ENCODE measurements around the gene SLC16A8. TPM values are rescaled to one million over a fixed set of nuclear protein-coding genes. Genes with fewer than 3 reads are reported as not detected.

The SLC16A8 gene
- total RNA-seq, 2 donors from 2014 or later = 0.57 to 1.1 TPM

- H3K4me1 ChIP-seq (ENCODE audit: control insufficient read depth, insufficient read depth, low read length) = no peaks in the 10 kb centered on the region
- no peaks in the 10 kb centered on the region for H3K4me1 Mint-ChIP-seq
- no peak overlapping the region for H3K4me3 ChIP-seq (ENCODE audit: low read length)
- no peak overlapping the region for H3K27ac Mint-ChIP-seq
- H3K27me3 ChIP-seq (ENCODE audit: control insufficient read depth, insufficient read depth, low read length, poor library complexity, severe bottlenecking) = peaks cover 27% of the 10 kb centered on the region
- H3K36me3 Mint-ChIP-seq (ENCODE audit: low read depth) = peaks cover 13% of the 10 kb centered on the region
- H3K9me3 ChIP-seq (ENCODE audit: control insufficient read depth, low read length) = no peaks in the 10 kb centered on the region
- H3K9me3 Mint-ChIP-seq = no peaks in the 10 kb centered on the region
- peaks cover 4% of the 10 kb centered on the region for H3K36me3 ChIP-seq (ENCODE audit: control insufficient read depth, insufficient read depth, low read length)
- DNase-seq = peak; percentile 55
- 85 to 92% methylated on average over 13 to 22 of the region's 22 CpGs for WGBS, 2 experiments (ENCODE audit: insufficient coverage in 1 of 2, insufficient read length in 1 of 2)
- H3K9ac ChIP-seq (ENCODE audit: extremely low read depth, low read length, poor library complexity, severe bottlenecking) = no peak overlapping the region
- TF ChIP-seq CTCF (conservative IDR thresholded peaks at IDR 0.05) = no peak
- H3K27ac ChIP-seq (ENCODE audit: low read depth, low read length) = no peak overlapping the region
- H3K4me3 Mint-ChIP-seq = no peak overlapping the region
- peaks cover 37% of the 10 kb centered on the region for H3K27me3 Mint-ChIP-seq (ENCODE audit: insufficient read depth)
These were observed 5.7 kb downstream of the SLC16A8 start for GRCh38 chr22:38078046-38078840.

GRCh38 chr22:38077595-38077994 lies 6.4 kb downstream of the SLC16A8 start:
- Mint-ChIP-seq H3K4me1 (no peaks in the 10 kb centered on the region), H3K36me3 (ENCODE audit: low read depth) (peaks cover 19% of the 10 kb centered on the region), H3K27me3 (ENCODE audit: insufficient read depth) (peaks cover 32% of the 10 kb centered on the region), H3K9me3 (no peaks in the 10 kb centered on the region), H3K4me3 (no peak overlapping the region), H3K27ac (no peak overlapping the region)
- DNase-seq = no peak
- no peaks in the 10 kb centered on the region for H3K4me1 ChIP-seq (ENCODE audit: control insufficient read depth, insufficient read depth, low read length)
- H3K27me3 ChIP-seq (ENCODE audit: control insufficient read depth, insufficient read depth, low read length, poor library complexity, severe bottlenecking) = peaks cover 23% of the 10 kb centered on the region
- WGBS, 2 experiments (ENCODE audit: insufficient coverage in 1 of 2, insufficient read length in 1 of 2) = 90 to 97% methylated on average over 5 to 14 of the region's 14 CpGs
- no peak overlapping the region for H3K27ac ChIP-seq (ENCODE audit: low read depth, low read length)
- H3K4me3 ChIP-seq (ENCODE audit: low read length) = no peak overlapping the region
- H3K9me3 ChIP-seq (ENCODE audit: control insufficient read depth, low read length) = no peaks in the 10 kb centered on the region
- no peak for TF ChIP-seq CTCF (conservative IDR thresholded peaks at IDR 0.05)
- no peak overlapping the region for H3K9ac ChIP-seq (ENCODE audit: extremely low read depth, low read length, poor library complexity, severe bottlenecking)
- peaks cover 10% of the 10 kb centered on the region for H3K36me3 ChIP-seq (ENCODE audit: control insufficient read depth, insufficient read depth, low read length)

- Mint-ChIP-seq H3K4me1 (no peaks in the 10 kb centered on the region), H3K9me3 (no peaks in the 10 kb centered on the region), H3K27ac (no peak overlapping the region), H3K4me3 (no peak overlapping the region), H3K27me3 (ENCODE audit: insufficient read depth) (peaks cover 28% of the 10 kb centered on the region), H3K36me3 (ENCODE audit: low read depth) (peaks cover 23% of the 10 kb centered on the region)
- no peaks in the 10 kb centered on the region for H3K4me1 ChIP-seq (ENCODE audit: control insufficient read depth, insufficient read depth, low read length)
- peaks cover 20% of the 10 kb centered on the region for H3K27me3 ChIP-seq (ENCODE audit: control insufficient read depth, insufficient read depth, low read length, poor library complexity, severe bottlenecking)
- H3K27ac ChIP-seq (ENCODE audit: low read depth, low read length) = no peak overlapping the region
- peaks cover 11% of the 10 kb centered on the region for H3K36me3 ChIP-seq (ENCODE audit: control insufficient read depth, insufficient read depth, low read length)
- TF ChIP-seq CTCF (conservative IDR thresholded peaks at IDR 0.05) = no peak
- no peak overlapping the region for H3K9ac ChIP-seq (ENCODE audit: extremely low read depth, low read length, poor library complexity, severe bottlenecking)
- no peak for DNase-seq
- no peaks in the 10 kb centered on the region for H3K9me3 ChIP-seq (ENCODE audit: control insufficient read depth, low read length)
- 90 to 93% methylated on average over 12 of the region's 12 CpGs for WGBS, 2 experiments (ENCODE audit: insufficient coverage in 1 of 2, insufficient read length in 1 of 2)
- no peak overlapping the region for H3K4me3 ChIP-seq (ENCODE audit: low read length)
These were observed 6.9 kb downstream of the SLC16A8 start for GRCh38 chr22:38077096-38077495.

Data from endodermal cell (in vitro differentiated cells).